Measurements from ENCODE around the gene CHST4.
"Not testable (repeated sequence)": the region's sequence is repeated elsewhere in the genome, so short reads cannot be mapped to it uniquely, and the experiment has no call there.

The CHST4 gene

GRCh38 chr16:71570144-71570543 lies 43.9 kb downstream of the CHST4 start:
- no peak for DNase-seq (ENCODE audit: low spot score)

GRCh38 chr16:71572497-71573116 lies 46.4 kb downstream of the CHST4 start:
- DNase-seq (ENCODE audit: low spot score), result no peak

- DNase-seq (ENCODE audit: low spot score), result no peak
Observed at GRCh38 chr16:71573387-71574094, 47.3 kb downstream of the CHST4 start.

- no peak for DNase-seq (ENCODE audit: low spot score)
Observed at GRCh38 chr16:71574702-71575101, 48.5 kb downstream of the CHST4 start.

GRCh38 chr16:71576971-71577370 lies 50.7 kb downstream of the CHST4 start, which contains the start of gene TAT:
Gene TAT, minus strand, starts transcription at chr16:71577092. Its CDS starts 677 bp downstream, at chr16:71576415.
- no peak for DNase-seq (ENCODE audit: low spot score)

- DNase-seq (ENCODE audit: low spot score), result not testable (repeated sequence)
Observed at GRCh38 chr16:71582553-71582848, 56.3 kb downstream of the CHST4 start.

- no peak for DNase-seq (ENCODE audit: low spot score)
Observed at GRCh38 chr16:71584543-71585317, 58.5 kb downstream of the CHST4 start.

- DNase-seq (ENCODE audit: low spot score), result no peak
Observed at GRCh38 chr16:71585318-71585703, 59.1 kb downstream of the CHST4 start.

Data from cerebellar cortex (tissue), 1 donor.